GM12878 (cell line): ENCODE results near the gene NADSYN1. TPM values are rescaled to one million over a fixed set of nuclear protein-coding genes. Genes with fewer than 3 reads are reported as not detected.

Experiments
- ATAC-seq: fragments of 200-7000 bp; cut with Tn5 transposase; 3 replicates; pipeline ENCODE4 v1.9.1; 2020; ENCODE audit warnings: mild to moderate bottlenecking, moderate library complexity
- BruUV-seq: library from RNA; stranded (reverse); fragments of 400-500 nt; replicated peaks from 2 replicates; lab custom pipeline; 2021; lab: Mats Ljungman, UMichigan
- CTCF ChIA-PET: fragments of 300-600 bp; sonication (Branson Sonifier 250); formaldehyde crosslinking; extraction: SDS; loops from one replicate; lab custom pipeline; 2021; ENCODE audit warnings: inconsistent platforms; lab: Yijun Ruan, JAX
- POLR2A ChIA-PET: fragments of 350-600 bp; formaldehyde crosslinking; extraction: SDS; loops from one replicate; lab custom pipeline; 2021; ENCODE audit warnings: inconsistent platforms; lab: Charles Lee
- RAD21 ChIA-PET: fragments of 300-600 bp; sonication (Branson Sonifier 250); formaldehyde crosslinking; loops from one replicate; lab custom pipeline; 2023; ENCODE audit warnings: antibody characterized with exemption; ENCODE audit not compliant: unreplicated experiment; lab: Charles Lee
- SMC1A ChIA-PET: fragments of 300-600 bp; sonication (Branson Sonifier 250); formaldehyde crosslinking; loops from one replicate; lab custom pipeline; 2023; ENCODE audit not compliant: unreplicated experiment, uncharacterized antibody; lab: Charles Lee
- DNase-seq: peaks from one replicate; pipeline ENCODE4 v3.0.0-alpha.2; 2011; ENCODE audit warnings: low read depth, low spot score
- FAIRE-seq: peaks from 3 replicates; lab custom pipeline; 2011; peaks lifted over from hg19 to GRCh38; lab: Jason Lieb, UNC
- H2AFZ ChIP-seq: 2 replicates; pipeline ENCODE4 v1.6.0; 2011; ENCODE audit warnings: low read depth, low read length, control low read depth; ENCODE audit not compliant: control insufficient read depth
- H3K27ac ChIP-seq: 2 replicates; pipeline ENCODE4 v1.5.1; 2011; ENCODE audit warnings: control low read depth; ENCODE audit not compliant: control insufficient read depth, insufficient read depth
- H3K27me3 ChIP-seq, 2 experiments: replicated peaks in 1 of 2; 2 replicates each; pipeline versions ENCODE4 v1.6.0 to v1.6.1; 2011; ENCODE audit warnings: low read length in 1 of 2; ENCODE audit not compliant: control insufficient read depth in 2 of 2, insufficient read depth in 2 of 2
- H3K36me3 ChIP-seq, 2 experiments: 2 replicates each; pipeline ENCODE4 v1.5.1; 2011; ENCODE audit warnings: low read length in 1 of 2; ENCODE audit not compliant: control insufficient read depth in 2 of 2, insufficient read depth in 2 of 2
- H3K4me1 ChIP-seq: 2 replicates; pipeline ENCODE4 v1.6.1; 2011; ENCODE audit warnings: mild to moderate bottlenecking, low read length, moderate library complexity, mixed read lengths; ENCODE audit not compliant: control insufficient read depth, insufficient read depth
- H3K4me2 ChIP-seq: 2 replicates; pipeline ENCODE4 v1.6.0; 2011; ENCODE audit warnings: control low read depth; ENCODE audit not compliant: control insufficient read depth, insufficient read depth
- H3K4me3 ChIP-seq: fragments of 200-600 bp; sonication (generic); 2 replicates; pipeline ENCODE4 v1.5.1; 2016
- H3K79me2 ChIP-seq: 2 replicates; pipeline ENCODE4 v1.6.0; 2011; ENCODE audit warnings: low read length; ENCODE audit not compliant: control insufficient read depth, insufficient read depth
- H3K9ac ChIP-seq: 2 replicates; pipeline ENCODE4 v1.8.0; 2011; ENCODE audit warnings: low read length, control low read depth, mixed read lengths; ENCODE audit not compliant: control insufficient read depth, insufficient read depth
- H3K9me3 ChIP-seq: replicated peaks from 3 replicates; pipeline ENCODE4 v1.5.1; 2011; ENCODE audit warnings: mild to moderate bottlenecking, low read length; ENCODE audit not compliant: control insufficient read depth, insufficient read depth
- H4K20me1 ChIP-seq: 2 replicates; pipeline ENCODE4 v1.6.0; 2011; ENCODE audit not compliant: control insufficient read depth, insufficient read depth
- BRCA1 ChIP-seq: IDR thresholded peaks from 2 replicates; pipeline ENCODE4 v1.6.1; 2011; ENCODE audit warnings: low read depth, low read length, improper control_type of control experiment
- CBX5 ChIP-seq: sonication (generic); IDR thresholded peaks from 2 replicates; pipeline ENCODE4 v1.6.1; 2016; ENCODE audit warnings: low read depth, moderate library complexity, mild to moderate bottlenecking, inconsistent platforms
- POU2F2 ChIP-seq: IDR thresholded peaks from 3 replicates; pipeline ENCODE4 v1.6.1; 2011; ENCODE audit warnings: low read depth, mild to moderate bottlenecking, low read length, borderline replicate concordance
- RFX5 ChIP-seq: IDR thresholded peaks from 2 replicates; pipeline ENCODE4 v1.6.1; 2011; ENCODE audit warnings: low read depth, low read length, improper control_type of control experiment
- SUPT20H ChIP-seq: IDR thresholded peaks from 2 replicates; pipeline ENCODE4 v1.6.1; 2011; ENCODE audit warnings: low read depth, mild to moderate bottlenecking, low read length, moderate library complexity, borderline replicate concordance; ENCODE audit not compliant: control insufficient read depth
- SUZ12 ChIP-seq: fragments of 200-600 bp; sonication (generic); IDR thresholded peaks from one replicate; pipeline ENCODE4 v1.6.1; 2018; ENCODE audit warnings: antibody characterized with exemption, mild to moderate bottlenecking; ENCODE audit not compliant: unreplicated experiment
- WRNIP1 ChIP-seq: IDR thresholded peaks from 2 replicates; pipeline ENCODE4 v1.6.1; 2011; ENCODE audit warnings: low read depth, low read length, improper control_type of control experiment, borderline replicate concordance
- YY1 ChIP-seq: IDR thresholded peaks from 2 replicates; pipeline ENCODE4 v1.6.1; 2011; ENCODE audit warnings: low read depth, mild to moderate bottlenecking, low read length
- ZNF207 ChIP-seq: fragments of 450-650 bp; IDR thresholded peaks from 2 replicates; pipeline ENCODE4 v1.6.1; 2014; ENCODE audit warnings: antibody characterized with exemption, mild to moderate bottlenecking, borderline replicate concordance
- ZNF384 ChIP-seq: IDR thresholded peaks from 2 replicates; pipeline ENCODE4 v1.6.1; 2012; ENCODE audit warnings: low read depth, mild to moderate bottlenecking, low read length, improper control_type of control experiment, borderline replicate concordance
- WGBS: methylation state at CpG from one replicate; pipeline ENCODE4 v1.1.6; 2016; ENCODE audit warnings: low lambda C conversion rate; ENCODE audit not compliant: insufficient replicate concordance, insufficient coverage; ENCODE audit errors: missing lambda C conversion rate; 5-methylcytosine and 5-hydroxymethylcytosine counted together
- in situ Hi-C: fragments of 300-500 bp; cut with MboI; formaldehyde crosslinking; loops from 9 replicates; pipeline ENCODE4 v1.14.3; 2018; ENCODE audit warnings: mixed read lengths
- intact Hi-C: fragments of 100-400 bp; cut with micrococcal nuclease; formaldehyde crosslinking; loops from one replicate; pipeline ENCODE4 v1.14.2; 2022; ENCODE audit not compliant: unreplicated experiment
- polyA plus RNA-seq, 11 experiments: library from polyadenylated mRNA; depleted of rRNA in 4 of 11; unstranded in 6 of 11; stranded (reverse) in 5 of 11; fragments of >200 nt; fragmentation: Nextera tagmentation in 4 of 11; fragmentation: Illumina TruSeq in 1 of 11; extraction: Ambion mirVana in 4 of 11; extraction: Trizol in 1 of 11; gene quantifications; 1 replicate in 1 of 11; 2 replicates in 10 of 11; pipeline versions ENCODE4 v1.2.1 to v1.2.3, GENCODE V29; 2011 to 2016; ENCODE audit warnings: inconsistent platforms in 2 of 11, missing spikeins in 2 of 11, low read depth in 1 of 11
- total RNA-seq, 4 experiments: library from RNA; depleted of rRNA in 3 of 4; stranded (reverse); fragments of >200 nt in 3 of 4; fragmentation: Illumina TruSeq in 1 of 4; extraction: Trizol in 1 of 4; gene quantifications; 2 replicates each; pipeline versions ENCODE4 v1.2.1 to v1.2.3, GENCODE V29; 2013 to 2021
- TF ChIP-seq, protein P1 (sequence below): IDR thresholded peaks from 2 replicates; pipeline ENCODE4 v1.6.1; 2011; ENCODE audit warnings: low read depth, low read length, improper control_type of control experiment, borderline replicate concordance
- TF ChIP-seq, protein P2 (sequence below): fragments of 450-650 bp; IDR thresholded peaks from 2 replicates; pipeline ENCODE4 v1.6.1; 2017; ENCODE audit warnings: mild to moderate bottlenecking

Gene NADSYN1
- total and polyA plus RNA-seq, 10 of the 15 experiments (the other 5 are each of a cell fraction or from before 2014, with no cell fraction given) = 12.2 to 90.2 (median 69.5) TPM

DNA sequence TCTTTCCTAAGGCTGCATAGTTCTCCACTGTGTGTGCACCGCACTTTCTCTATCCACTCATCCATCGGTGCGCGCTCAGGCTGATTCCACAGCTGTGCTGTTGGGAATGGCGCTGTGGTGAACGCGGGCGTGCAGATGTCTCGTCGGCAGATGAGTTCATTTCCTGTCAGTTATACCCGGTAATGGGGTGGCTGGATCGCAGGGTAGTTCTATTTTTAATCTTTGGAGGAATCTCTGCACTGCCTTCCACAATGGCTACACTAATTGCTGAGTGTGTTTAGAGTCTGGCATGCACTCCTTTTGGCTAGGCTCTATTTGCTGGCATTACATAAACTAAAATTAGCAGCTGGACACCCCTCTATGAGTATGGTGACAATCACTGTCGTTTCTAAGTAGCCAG is 46.1 kb downstream of the NADSYN1 start (continued):
- no peak for TF ChIP-seq RFX5
- no peak for TF ChIP-seq CBX5

DNA sequence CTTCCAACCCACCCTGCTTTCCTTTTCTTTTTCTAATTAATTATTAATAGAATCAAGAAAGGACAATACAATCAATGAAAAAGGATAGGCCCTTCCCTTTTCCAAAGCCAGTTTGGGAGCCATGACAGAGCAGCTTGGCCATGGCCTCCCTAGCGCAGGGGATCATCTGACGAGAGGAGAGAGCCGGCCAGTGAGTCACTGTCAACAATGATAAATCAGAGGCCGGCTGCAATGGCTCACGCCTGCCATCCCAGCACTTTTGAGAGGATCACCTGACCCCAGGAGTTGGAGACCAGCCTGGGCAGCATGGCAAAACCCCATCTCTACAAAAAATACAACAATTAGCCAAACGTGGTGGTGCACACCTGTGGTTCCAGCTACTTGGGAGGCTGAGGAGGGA is 46.5 kb downstream of the NADSYN1 start:
- Histone ChIP-seq H3K4me1 (0 out of 2 replicates have a peak, but pooled peaks cover under 1% of the 10 kb centered on the region), H3K79me2 (no peaks in the 10 kb centered on the region), H3K9me3 (no peaks in the 10 kb centered on the region; the same call in 2 of the 3 replicates), H3K9ac (no peak overlapping the region), H3K27me3 (no peaks in the 10 kb centered on the region), H2AFZ (no peak overlapping the region)
- ChIA-PET POLR2A (no interaction called here), RAD21 (no interaction called here)
- WGBS = 87% methylated on average over 6 of the region's 6 CpGs
- intact Hi-C loops (no loop called here), in situ Hi-C loops (no loop called here)
- TF ChIP-seq POU2F2 (no peak), YY1 (no peak), BRCA1 (no peak), SUZ12 (no peak), ZNF384 (no peak), WRNIP1 (no peak), ZNF207 (no peak), SUPT20H (no peak)
- TF ChIP-seq, protein P1, sequence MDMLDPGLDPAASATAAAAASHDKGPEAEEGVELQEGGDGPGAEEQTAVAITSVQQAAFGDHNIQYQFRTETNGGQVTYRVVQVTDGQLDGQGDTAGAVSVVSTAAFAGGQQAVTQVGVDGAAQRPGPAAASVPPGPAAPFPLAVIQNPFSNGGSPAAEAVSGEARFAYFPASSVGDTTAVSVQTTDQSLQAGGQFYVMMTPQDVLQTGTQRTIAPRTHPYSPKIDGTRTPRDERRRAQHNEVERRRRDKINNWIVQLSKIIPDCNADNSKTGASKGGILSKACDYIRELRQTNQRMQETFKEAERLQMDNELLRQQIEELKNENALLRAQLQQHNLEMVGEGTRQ = no peak
- TF ChIP-seq, protein P2, sequence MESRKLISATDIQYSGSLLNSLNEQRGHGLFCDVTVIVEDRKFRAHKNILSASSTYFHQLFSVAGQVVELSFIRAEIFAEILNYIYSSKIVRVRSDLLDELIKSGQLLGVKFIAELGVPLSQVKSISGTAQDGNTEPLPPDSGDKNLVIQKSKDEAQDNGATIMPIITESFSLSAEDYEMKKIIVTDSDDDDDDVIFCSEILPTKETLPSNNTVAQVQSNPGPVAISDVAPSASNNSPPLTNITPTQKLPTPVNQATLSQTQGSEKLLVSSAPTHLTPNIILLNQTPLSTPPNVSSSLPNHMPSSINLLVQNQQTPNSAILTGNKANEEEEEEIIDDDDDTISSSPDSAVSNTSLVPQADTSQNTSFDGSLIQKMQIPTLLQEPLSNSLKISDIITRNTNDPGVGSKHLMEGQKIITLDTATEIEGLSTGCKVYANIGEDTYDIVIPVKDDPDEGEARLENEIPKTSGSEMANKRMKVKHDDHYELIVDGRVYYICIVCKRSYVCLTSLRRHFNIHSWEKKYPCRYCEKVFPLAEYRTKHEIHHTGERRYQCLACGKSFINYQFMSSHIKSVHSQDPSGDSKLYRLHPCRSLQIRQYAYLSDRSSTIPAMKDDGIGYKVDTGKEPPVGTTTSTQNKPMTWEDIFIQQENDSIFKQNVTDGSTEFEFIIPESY = no peak
- TF ChIP-seq, all 136 proteins: peak for 0
- BruUV-seq = no TSS peak
- Histone ChIP-seq H3K4me3 (no peak overlapping the region), H3K4me2 (no peak overlapping the region), H3K36me3 (peaks cover 21 to 22% of the 10 kb centered on the region in 2 experiments), H3K27ac (no peak overlapping the region), H4K20me1 (no peaks in the 10 kb centered on the region; the same call in 1 of the 2 replicates)
- ChIA-PET SMC1A (no interaction called here), CTCF (no interaction called here)
- DNase-seq (no peak), ATAC-seq (no peak), FAIRE-seq (no peak)
